BJ (cell line): ENCODE results near the gene MAP2K7. TPM values are rescaled to one million over a fixed set of nuclear protein-coding genes. Genes with fewer than 3 reads are reported as not detected.

Experiments used
- CTCF ChIA-PET: fragments of 350-600 bp; formaldehyde crosslinking; extraction: SDS; loops from one replicate; lab custom pipeline; 2021; ENCODE audit warnings: antibody characterized with exemption, inconsistent platforms; lab: Yijun Ruan, JAX
- POLR2A ChIA-PET: fragments of 300-600 bp; sonication (Branson Sonifier 250); formaldehyde crosslinking; extraction: SDS; loops from one replicate; lab custom pipeline; 2021; ENCODE audit warnings: antibody characterized with exemption; lab: Charles Lee
- DNase-seq: peaks from one replicate; pipeline ENCODE4 v3.0.0-alpha.2; 2011; ENCODE audit warnings: low read depth
- H3K27me3 ChIP-seq: 2 replicates; pipeline ENCODE4 v1.6.0; 2011; ENCODE audit warnings: low read length; ENCODE audit not compliant: control insufficient read depth, insufficient read depth
- H3K36me3 ChIP-seq: 2 replicates; pipeline ENCODE4 v1.5.1; 2011; ENCODE audit warnings: low read length; ENCODE audit not compliant: control insufficient read depth, insufficient read depth
- H3K4me3 ChIP-seq: 2 replicates; pipeline ENCODE4 v1.5.1; 2011; ENCODE audit warnings: low read depth, mild to moderate bottlenecking, control low read depth, low read length
- polyA minus RNA-seq: library from RNA; depleted of rRNA, polyadenylated mRNA; stranded (reverse); fragments of >200 nt; gene quantifications from 2 replicates; pipeline ENCODE4 v1.2.3, GENCODE V29; 2011; rRNA and poly(A)+ RNA removed
- polyA plus RNA-seq: library from polyadenylated mRNA; depleted of rRNA; stranded (reverse); fragments of >200 nt; gene quantifications from 2 replicates; pipeline ENCODE4 v1.2.3, GENCODE V29; 2011; rRNA removed
- TF ChIP-seq, protein P1 (sequence below): IDR thresholded peaks from 2 replicates; pipeline ENCODE4 v1.5.1; 2011; ENCODE audit warnings: low read depth, mild to moderate bottlenecking, control low read depth, inconsistent platforms, low read length, moderate library complexity; ENCODE audit not compliant: insufficient read depth

The MAP2K7 gene
- polyA plus RNA-seq (6.2 and 8.0 TPM in 2 replicates), polyA minus RNA-seq (10.1 and 10.3 TPM in 2 replicates)

DNA sequence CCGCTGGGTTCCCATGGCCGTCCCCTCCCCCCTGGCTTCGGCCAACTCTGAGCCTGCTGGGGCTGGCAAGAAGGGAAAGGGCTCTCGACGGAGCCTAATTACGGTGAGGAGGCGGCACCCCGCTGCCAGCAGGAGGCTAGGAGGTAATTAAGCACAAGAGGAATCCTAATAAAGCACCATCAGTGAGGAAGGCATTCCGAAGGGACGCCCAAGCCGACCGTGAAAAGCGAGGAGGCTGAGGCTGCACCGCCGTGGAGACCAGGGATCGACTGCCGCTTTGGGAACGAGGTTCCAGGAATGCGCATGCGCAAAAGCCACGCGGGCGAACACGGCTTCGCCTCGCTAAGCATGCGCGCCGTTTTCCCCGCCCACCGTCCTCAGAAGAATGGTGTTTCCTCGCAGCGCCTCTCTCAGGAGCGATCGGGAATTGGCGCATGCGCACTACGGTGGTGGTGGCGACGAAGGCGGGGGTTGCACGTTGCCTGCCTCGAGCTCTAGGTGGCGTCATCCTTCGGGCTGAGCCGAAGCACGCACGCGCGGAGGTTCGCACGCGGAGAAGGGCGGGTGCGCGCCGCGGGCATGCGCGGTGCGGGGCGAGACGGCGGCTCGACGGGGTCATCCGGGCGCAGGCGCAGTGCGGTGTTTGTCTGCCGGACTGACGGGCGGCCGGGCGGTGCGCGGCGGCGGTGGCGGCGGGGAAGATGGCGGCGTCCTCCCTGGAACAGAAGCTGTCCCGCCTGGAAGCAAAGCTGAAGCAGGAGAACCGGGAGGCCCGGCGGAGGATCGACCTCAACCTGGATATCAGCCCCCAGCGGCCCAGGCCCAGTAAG, at the start of gene MAP2K7:
MAP2K7 (plus strand) TSS at position 634 of the 830 bp plus-strand sequence; CDS start at position 702, 68 bp downstream.
- peak; percentile 93 for DNase-seq
- TF ChIP-seq, protein P1, sequence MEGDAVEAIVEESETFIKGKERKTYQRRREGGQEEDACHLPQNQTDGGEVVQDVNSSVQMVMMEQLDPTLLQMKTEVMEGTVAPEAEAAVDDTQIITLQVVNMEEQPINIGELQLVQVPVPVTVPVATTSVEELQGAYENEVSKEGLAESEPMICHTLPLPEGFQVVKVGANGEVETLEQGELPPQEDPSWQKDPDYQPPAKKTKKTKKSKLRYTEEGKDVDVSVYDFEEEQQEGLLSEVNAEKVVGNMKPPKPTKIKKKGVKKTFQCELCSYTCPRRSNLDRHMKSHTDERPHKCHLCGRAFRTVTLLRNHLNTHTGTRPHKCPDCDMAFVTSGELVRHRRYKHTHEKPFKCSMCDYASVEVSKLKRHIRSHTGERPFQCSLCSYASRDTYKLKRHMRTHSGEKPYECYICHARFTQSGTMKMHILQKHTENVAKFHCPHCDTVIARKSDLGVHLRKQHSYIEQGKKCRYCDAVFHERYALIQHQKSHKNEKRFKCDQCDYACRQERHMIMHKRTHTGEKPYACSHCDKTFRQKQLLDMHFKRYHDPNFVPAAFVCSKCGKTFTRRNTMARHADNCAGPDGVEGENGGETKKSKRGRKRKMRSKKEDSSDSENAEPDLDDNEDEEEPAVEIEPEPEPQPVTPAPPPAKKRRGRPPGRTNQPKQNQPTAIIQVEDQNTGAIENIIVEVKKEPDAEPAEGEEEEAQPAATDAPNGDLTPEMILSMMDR, result peak; percentile 67
- no peaks in the 10 kb centered on the region for H3K27me3 ChIP-seq
- CTCF ChIA-PET, result interaction anchor here (0.7 to 1.6 kb wide), 11 partner anchors 9 to 55 kb away, joined by 3 to 8 read pairs (median 4); partner anchors contain the start of gene TIMM44
- POLR2A ChIA-PET, result interaction anchor here (1.0 to 1.3 kb wide), 2 partner anchors 16 to 34 kb away, joined by 3 read pairs; partner anchors contain the start of gene SNAPC2
- peak within 1 kb of the TSS; percentile 82 for H3K4me3 ChIP-seq
- H3K36me3 ChIP-seq, result peaks cover 8% of the 10 kb centered on the region

DNA sequence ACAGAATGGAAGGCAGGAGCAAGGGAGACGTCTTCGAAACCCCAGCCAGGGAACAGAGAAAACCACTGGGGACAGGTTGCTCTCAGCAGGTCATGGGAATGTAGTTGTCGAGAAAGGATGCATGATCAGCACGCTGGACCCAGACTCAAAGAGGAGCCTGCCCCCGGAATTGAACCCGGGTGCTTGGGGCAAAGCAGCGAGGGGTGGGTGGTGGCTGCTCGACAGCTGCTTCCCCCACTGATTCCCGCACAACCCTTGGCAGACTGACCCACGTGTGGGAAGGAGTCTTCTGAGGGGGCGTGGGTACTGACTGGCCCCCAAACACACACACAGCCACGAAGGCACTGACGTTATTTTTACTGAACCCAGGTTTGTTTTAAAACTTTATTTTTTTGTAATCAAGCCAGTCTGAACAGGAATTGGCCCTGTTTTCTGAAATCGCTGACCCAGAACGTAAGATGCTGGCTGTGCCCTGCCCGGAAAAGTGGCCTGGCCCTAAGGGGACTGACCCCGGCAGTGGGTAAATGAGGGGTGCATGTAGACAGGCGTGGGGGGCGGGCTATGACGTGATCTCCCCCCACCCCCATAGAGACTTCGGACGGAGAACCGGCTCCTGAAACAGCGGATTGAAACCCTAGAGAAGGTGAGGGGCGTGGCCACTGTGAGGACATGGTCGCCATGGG, 48.1 kb upstream of the MAP2K7 start:
- ChIA-PET CTCF (interaction anchor here (3.1 kb wide), 1 partner anchor 14 kb away, joined by 19 read pairs; no protein-coding TSS in a partner anchor), POLR2A (no interaction called here)
- Histone ChIP-seq H3K36me3 (no peaks in the 10 kb centered on the region; the same call in 1 of the 2 replicates), H3K27me3 (no peaks in the 10 kb centered on the region), H3K4me3 (no peak overlapping the region)
- TF ChIP-seq, protein P1, result no peak
- DNase-seq, result no peak

DNA sequence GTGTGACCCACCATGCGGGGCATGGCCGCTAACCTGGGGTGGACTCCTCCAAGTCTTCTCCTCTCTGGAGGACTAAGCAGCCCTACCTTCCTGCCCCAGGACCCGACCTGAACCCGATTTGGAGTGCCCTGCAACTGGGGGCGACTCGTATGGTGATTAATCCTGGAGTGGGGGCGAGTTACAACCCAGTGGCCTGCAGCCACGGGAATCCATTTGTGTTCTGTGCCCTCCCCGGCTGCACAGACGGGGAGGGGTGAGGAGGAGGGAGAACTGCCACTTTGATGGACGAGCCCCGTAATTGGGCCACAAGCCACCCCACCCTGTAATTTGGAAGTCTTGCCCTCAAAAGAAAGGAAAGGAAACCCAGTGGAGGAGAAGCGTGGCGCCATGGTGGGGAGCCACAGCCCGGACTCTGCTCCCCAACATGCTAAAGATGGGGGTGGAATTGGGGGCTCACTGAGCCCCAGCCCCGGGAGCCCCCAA, 47.5 kb upstream of the MAP2K7 start:
- Histone ChIP-seq H3K27me3 (no peaks in the 10 kb centered on the region), H3K36me3 (no peaks in the 10 kb centered on the region; the same call in 1 of the 2 replicates), H3K4me3 (no peak overlapping the region)
- ChIA-PET POLR2A (no interaction called here), CTCF (no interaction called here)
- TF ChIP-seq, protein P1, result no peak
- no peak for DNase-seq

DNA sequence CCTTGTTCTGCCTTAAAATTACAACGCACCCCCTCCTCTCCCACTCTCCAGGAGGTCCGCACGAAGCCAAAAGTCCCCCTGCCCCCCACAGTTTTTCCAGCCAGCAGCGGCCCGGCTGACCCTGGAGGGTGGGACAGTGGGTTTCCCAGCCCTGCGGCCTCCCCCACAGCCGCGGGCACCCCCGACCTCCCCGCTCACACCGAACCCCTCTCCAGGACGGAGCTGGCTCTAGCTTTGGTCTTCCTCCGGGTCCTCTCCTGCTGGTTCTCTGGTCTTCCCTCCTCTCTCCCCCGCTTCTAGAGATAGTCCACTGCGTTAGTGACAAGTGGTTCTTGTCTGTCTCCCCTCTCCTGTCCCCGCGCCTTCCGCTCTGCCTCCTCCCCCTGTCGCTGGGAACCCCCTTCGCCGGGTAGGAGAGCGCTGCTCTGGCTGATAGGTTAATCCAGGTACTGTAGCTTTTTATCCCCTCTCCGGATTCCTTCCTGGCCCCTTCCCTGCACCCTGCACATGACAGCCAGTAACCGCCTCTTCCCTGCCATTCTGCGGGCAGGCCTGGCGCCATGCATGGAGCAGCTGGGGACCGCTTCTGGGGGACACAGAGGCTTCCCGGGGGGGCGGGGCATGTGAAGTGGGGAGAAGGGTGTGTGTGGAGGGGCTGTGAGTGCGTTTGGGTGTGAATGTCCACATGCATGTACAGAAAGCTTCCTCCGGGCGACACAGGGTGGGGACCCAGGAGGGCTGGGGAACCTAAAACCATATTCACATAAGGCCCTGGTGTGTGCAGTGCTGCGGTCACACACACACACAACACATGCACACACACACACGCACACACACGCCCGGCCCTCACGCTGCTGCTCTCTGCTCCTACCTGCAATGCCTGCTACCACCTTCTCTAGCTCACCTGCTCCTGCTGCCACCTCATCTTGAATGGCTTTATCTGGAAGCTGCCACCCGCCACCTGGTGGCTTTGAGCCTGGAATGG, 46.7 kb upstream of the MAP2K7 start:
- ChIA-PET POLR2A (no interaction called here), CTCF (interaction anchor here (0.8 to 2.8 kb wide), 3 partner anchors 11 to 25 kb away, joined by 3 to 13 read pairs (median 6); no protein-coding TSS in a partner anchor)
- no peak overlapping the region for H3K4me3 ChIP-seq
- H3K36me3 ChIP-seq, result no peaks in the 10 kb centered on the region; the same call in 1 of the 2 replicates
- TF ChIP-seq, protein P1, result no peak
- no peaks in the 10 kb centered on the region for H3K27me3 ChIP-seq
- DNase-seq, result no peak
